Measurements from ENCODE around the gene MRPS6. TPM values are rescaled to one million over a fixed set of nuclear protein-coding genes. Genes with fewer than 3 reads are reported as not detected.

Gene MRPS6
- total RNA-seq = 100 to 1,000 TPM; 221 to 282 TPM
- polyA plus RNA-seq (2013, experiment 1 of 2) = 154 TPM
- 161 TPM for polyA plus RNA-seq (2013, experiment 2 of 2)
- long read RNA-seq, experiment 1, transcript MRPS6-201 (3 exons, 990 nt) = major isoform, 176 of 213 reads
- long read RNA-seq, experiment 1, transcript MRPS6-204 (2 exons, 3,934 nt) = minor isoform, 8 of 213 reads
- long read RNA-seq, experiment 1, partial matches to known transcripts = 14 of 213 reads
- long read RNA-seq, experiment 1, other reads (novel, unspliced or antisense) = 12 of 213 reads
- long read RNA-seq, experiment 2, transcript MRPS6-201 (3 exons, 990 nt) = major isoform, 176 of 208 reads
- long read RNA-seq, experiment 2, transcript MRPS6-204 (2 exons, 3,934 nt) = minor isoform, 7 of 208 reads
- long read RNA-seq, experiment 2, partial matches to known transcripts = 1 of 208 reads
- long read RNA-seq, experiment 2, other reads (novel, unspliced or antisense) = 23 of 208 reads
- long read RNA-seq, experiment 3, transcript MRPS6-201 (3 exons, 990 nt) = major isoform, 402 of 492 reads
- long read RNA-seq, experiment 3, partial matches to known transcripts = 8 of 492 reads
- long read RNA-seq, experiment 3, other reads (novel, unspliced or antisense) = 81 of 492 reads
- long read RNA-seq, experiment 4, transcript MRPS6-201 (3 exons, 990 nt) = major isoform, 542 of 570 reads
- long read RNA-seq, experiment 4, partial matches to known transcripts = 5 of 570 reads
- long read RNA-seq, experiment 4, other reads (novel, unspliced or antisense) = 17 of 570 reads

- peaks cover 24% of the 10 kb centered on the region for H3K36me3 ChIP-seq (ENCODE audit: control insufficient read depth, insufficient read depth, low read length)
- H3K4me1 ChIP-seq (ENCODE audit: control insufficient read depth, insufficient read depth, low read length) = peaks cover 4% of the 10 kb centered on the region
- 1 to 3% methylated on average over 7 to 104 of the region's 104 CpGs for WGBS, 2 experiments (ENCODE audit: insufficient coverage in 1 of 2, insufficient read length in 1 of 2)
- H3K9me3 ChIP-seq (ENCODE audit: control insufficient read depth, low read length) = no peaks in the 10 kb centered on the region
- no peaks in the 10 kb centered on the region for H3K27me3 ChIP-seq (ENCODE audit: control insufficient read depth, insufficient read depth, low read length, poor library complexity, severe bottlenecking)
- peak within 1 kb of the TSS; percentile 95 for H3K9ac ChIP-seq (ENCODE audit: extremely low read depth, low read length, poor library complexity, severe bottlenecking)
- H3K36me3 Mint-ChIP-seq (ENCODE audit: low read depth) = peaks cover 18% of the 10 kb centered on the region
- peak within 1 kb of the TSS; percentile 88 for H3K27ac ChIP-seq (ENCODE audit: low read depth, low read length)
- H3K27ac Mint-ChIP-seq = peak within 1 kb of the TSS; percentile 96
- TF ChIP-seq CTCF (conservative IDR thresholded peaks at IDR 0.05) = peak; percentile 51
- H3K27me3 Mint-ChIP-seq (ENCODE audit: insufficient read depth) = peaks cover 3% of the 10 kb centered on the region
- H3K4me3 Mint-ChIP-seq = peak within 1 kb of the TSS; percentile 97
- DNase-seq = peak; percentile 95
- H3K4me1 Mint-ChIP-seq = peaks cover 35% of the 10 kb centered on the region
- H3K9me3 Mint-ChIP-seq = no peaks in the 10 kb centered on the region
- peak within 1 kb of the TSS; percentile 91 for H3K4me3 ChIP-seq (ENCODE audit: low read length)
Measured at GRCh38 chr21:34073032-34073748, at the start of gene MRPS6, which contains the start of gene SLC5A3. Gene MRPS6 (plus strand): TSS chr21:34073578. CDS start chr21:34073701, 123 bp downstream. Gene SLC5A3 (plus strand): TSS chr21:34073578. CDS start chr21:34095199, 21,621 bp downstream.

- Histone ChIP-seq H3K27me3 (ENCODE audit: control insufficient read depth, insufficient read depth, low read length, poor library complexity, severe bottlenecking) (no peaks in the 10 kb centered on the region), H3K36me3 (ENCODE audit: control insufficient read depth, insufficient read depth, low read length) (no peaks in the 10 kb centered on the region), H3K9ac (ENCODE audit: extremely low read depth, low read length, poor library complexity, severe bottlenecking) (no peak overlapping the region), H3K9me3 (ENCODE audit: control insufficient read depth, low read length) (peaks cover 10% of the 10 kb centered on the region), H3K4me3 (ENCODE audit: low read length) (no peak overlapping the region), H3K27ac (ENCODE audit: low read depth, low read length) (no peak overlapping the region), H3K4me1 (ENCODE audit: control insufficient read depth, insufficient read depth, low read length) (peaks cover 6% of the 10 kb centered on the region)
- Mint-ChIP-seq H3K27ac (no peak overlapping the region), H3K4me1 (peaks cover 11% of the 10 kb centered on the region), H3K4me3 (no peak overlapping the region), H3K36me3 (ENCODE audit: low read depth) (no peaks in the 10 kb centered on the region), H3K27me3 (ENCODE audit: insufficient read depth) (peaks cover 2% of the 10 kb centered on the region), H3K9me3 (no peaks in the 10 kb centered on the region)
- DNase-seq = no peak
- TF ChIP-seq CTCF (conservative IDR thresholded peaks at IDR 0.05) = no peak
- 87 to 88% methylated on average over 6 to 7 of the region's 8 CpGs for WGBS, 2 experiments (ENCODE audit: insufficient coverage in 1 of 2, insufficient read length in 1 of 2)
Measured at GRCh38 chr21:34023691-34024373, 49.5 kb upstream of the MRPS6 start.

GRCh38 chr21:34024374-34024693 is 49.0 kb upstream of the MRPS6 start:
- Histone ChIP-seq H3K27ac (ENCODE audit: low read depth, low read length) (no peak overlapping the region), H3K4me3 (ENCODE audit: low read length) (no peak overlapping the region), H3K4me1 (ENCODE audit: control insufficient read depth, insufficient read depth, low read length) (peaks cover 6% of the 10 kb centered on the region), H3K27me3 (ENCODE audit: control insufficient read depth, insufficient read depth, low read length, poor library complexity, severe bottlenecking) (no peaks in the 10 kb centered on the region), H3K36me3 (ENCODE audit: control insufficient read depth, insufficient read depth, low read length) (no peaks in the 10 kb centered on the region), H3K9me3 (ENCODE audit: control insufficient read depth, low read length) (peaks cover 10% of the 10 kb centered on the region), H3K9ac (ENCODE audit: extremely low read depth, low read length, poor library complexity, severe bottlenecking) (no peak overlapping the region)
- H3K36me3 Mint-ChIP-seq (ENCODE audit: low read depth) = no peaks in the 10 kb centered on the region
- TF ChIP-seq CTCF (conservative IDR thresholded peaks at IDR 0.05) = no peak
- no peak for DNase-seq
- no peak overlapping the region for H3K27ac Mint-ChIP-seq
- 98 to 100% methylated on average over 2 to 3 of the region's 3 CpGs for WGBS, 2 experiments (ENCODE audit: insufficient coverage in 1 of 2, insufficient read length in 1 of 2)
- no peaks in the 10 kb centered on the region for H3K9me3 Mint-ChIP-seq
- peaks cover 2% of the 10 kb centered on the region for H3K27me3 Mint-ChIP-seq (ENCODE audit: insufficient read depth)
- peaks cover 11% of the 10 kb centered on the region for H3K4me1 Mint-ChIP-seq
- H3K4me3 Mint-ChIP-seq = no peak overlapping the region
